Activated naive CD4-positive, alpha-beta T cell (primary cell): ENCODE measurements around the gene KCTD20.

Experiments used
- DNase-seq, 4 experiments: peaks; one replicate each; lab custom pipeline; 2025; lab: John Stamatoyannopoulos, UW

KCTD20 gene

GRCh38 chr6:36536873-36537547 is 94.2 kb downstream of the KCTD20 start:
- no peak for DNase-seq

GRCh38 chr6:36539814-36540568 is 97.2 kb downstream of the KCTD20 start:
- DNase-seq, result no peak
